OCI-LY3 (cell line): ENCODE results near the gene RBM4B.

Experiments
- EZH2phosphoT487 ChIP-seq: fragments of 200-600 bp; shearing (Covaris generic); IDR thresholded peaks from 2 replicates; pipeline ENCODE4 v1.6.1; 2018; ENCODE audit warnings: antibody characterized with exemption, mixed run types, low read depth
- TF ChIP-seq, protein P1 (sequence below): fragments of 200-600, 300-600 bp; sonication (generic); IDR thresholded peaks from 2 replicates; pipeline ENCODE4 v1.5.1; 2014; ENCODE audit warnings: antibody characterized with exemption, low read length, low read depth

DNA sequence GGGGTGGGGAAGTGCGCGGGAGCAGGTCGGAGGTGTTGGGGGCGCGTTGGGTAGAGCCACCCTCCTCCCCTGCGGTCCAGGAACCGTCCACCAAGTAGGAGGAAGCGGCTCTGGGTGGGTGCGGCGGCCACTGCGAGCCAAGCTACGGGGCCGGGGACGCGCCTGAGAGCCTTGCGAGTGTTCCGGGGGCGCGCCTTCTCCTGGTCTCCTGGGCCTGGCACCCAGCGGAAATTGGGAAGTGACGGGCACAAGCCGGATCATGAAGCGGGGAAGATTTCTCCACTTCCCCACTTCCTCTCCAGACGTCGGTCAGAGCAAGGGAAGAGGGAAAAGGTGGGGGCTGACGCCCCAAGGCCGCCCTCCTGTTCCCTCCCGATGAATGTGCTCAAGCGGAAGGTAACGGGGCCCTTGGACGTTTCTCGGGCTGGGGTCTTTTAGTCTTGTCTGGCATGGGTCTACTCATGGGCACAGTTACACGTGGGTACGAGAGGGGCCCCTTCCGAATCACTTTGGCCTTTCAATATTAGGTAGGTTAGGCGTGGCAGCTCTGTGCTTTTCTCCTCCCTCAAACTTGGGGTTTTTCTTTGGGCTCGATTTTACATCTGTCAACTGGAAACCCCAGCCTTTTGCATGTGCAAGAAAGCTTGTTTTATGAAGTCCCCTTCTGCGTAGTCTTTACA is 60.4 kb downstream of the RBM4B start:
- TF ChIP-seq, protein P1, sequence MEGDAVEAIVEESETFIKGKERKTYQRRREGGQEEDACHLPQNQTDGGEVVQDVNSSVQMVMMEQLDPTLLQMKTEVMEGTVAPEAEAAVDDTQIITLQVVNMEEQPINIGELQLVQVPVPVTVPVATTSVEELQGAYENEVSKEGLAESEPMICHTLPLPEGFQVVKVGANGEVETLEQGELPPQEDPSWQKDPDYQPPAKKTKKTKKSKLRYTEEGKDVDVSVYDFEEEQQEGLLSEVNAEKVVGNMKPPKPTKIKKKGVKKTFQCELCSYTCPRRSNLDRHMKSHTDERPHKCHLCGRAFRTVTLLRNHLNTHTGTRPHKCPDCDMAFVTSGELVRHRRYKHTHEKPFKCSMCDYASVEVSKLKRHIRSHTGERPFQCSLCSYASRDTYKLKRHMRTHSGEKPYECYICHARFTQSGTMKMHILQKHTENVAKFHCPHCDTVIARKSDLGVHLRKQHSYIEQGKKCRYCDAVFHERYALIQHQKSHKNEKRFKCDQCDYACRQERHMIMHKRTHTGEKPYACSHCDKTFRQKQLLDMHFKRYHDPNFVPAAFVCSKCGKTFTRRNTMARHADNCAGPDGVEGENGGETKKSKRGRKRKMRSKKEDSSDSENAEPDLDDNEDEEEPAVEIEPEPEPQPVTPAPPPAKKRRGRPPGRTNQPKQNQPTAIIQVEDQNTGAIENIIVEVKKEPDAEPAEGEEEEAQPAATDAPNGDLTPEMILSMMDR = no peak
- TF ChIP-seq EZH2phosphoT487 = no peak
